ENCODE data around the gene DGKD.

Gene DGKD, protein sequence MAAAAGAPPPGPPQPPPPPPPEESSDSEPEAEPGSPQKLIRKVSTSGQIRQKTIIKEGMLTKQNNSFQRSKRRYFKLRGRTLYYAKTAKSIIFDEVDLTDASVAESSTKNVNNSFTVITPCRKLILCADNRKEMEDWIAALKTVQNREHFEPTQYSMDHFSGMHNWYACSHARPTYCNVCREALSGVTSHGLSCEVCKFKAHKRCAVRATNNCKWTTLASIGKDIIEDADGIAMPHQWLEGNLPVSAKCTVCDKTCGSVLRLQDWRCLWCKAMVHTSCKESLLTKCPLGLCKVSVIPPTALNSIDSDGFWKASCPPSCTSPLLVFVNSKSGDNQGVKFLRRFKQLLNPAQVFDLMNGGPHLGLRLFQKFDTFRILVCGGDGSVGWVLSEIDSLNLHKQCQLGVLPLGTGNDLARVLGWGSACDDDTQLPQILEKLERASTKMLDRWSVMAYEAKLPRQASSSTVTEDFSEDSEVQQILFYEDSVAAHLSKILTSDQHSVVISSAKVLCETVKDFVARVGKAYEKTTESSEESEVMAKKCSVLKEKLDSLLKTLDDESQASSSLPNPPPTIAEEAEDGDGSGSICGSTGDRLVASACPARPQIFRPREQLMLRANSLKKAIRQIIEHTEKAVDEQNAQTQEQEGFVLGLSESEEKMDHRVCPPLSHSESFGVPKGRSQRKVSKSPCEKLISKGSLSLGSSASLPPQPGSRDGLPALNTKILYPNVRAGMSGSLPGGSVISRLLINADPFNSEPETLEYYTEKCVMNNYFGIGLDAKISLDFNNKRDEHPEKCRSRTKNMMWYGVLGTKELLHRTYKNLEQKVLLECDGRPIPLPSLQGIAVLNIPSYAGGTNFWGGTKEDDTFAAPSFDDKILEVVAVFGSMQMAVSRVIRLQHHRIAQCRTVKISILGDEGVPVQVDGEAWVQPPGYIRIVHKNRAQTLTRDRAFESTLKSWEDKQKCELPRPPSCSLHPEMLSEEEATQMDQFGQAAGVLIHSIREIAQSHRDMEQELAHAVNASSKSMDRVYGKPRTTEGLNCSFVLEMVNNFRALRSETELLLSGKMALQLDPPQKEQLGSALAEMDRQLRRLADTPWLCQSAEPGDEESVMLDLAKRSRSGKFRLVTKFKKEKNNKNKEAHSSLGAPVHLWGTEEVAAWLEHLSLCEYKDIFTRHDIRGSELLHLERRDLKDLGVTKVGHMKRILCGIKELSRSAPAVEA

DNA sequence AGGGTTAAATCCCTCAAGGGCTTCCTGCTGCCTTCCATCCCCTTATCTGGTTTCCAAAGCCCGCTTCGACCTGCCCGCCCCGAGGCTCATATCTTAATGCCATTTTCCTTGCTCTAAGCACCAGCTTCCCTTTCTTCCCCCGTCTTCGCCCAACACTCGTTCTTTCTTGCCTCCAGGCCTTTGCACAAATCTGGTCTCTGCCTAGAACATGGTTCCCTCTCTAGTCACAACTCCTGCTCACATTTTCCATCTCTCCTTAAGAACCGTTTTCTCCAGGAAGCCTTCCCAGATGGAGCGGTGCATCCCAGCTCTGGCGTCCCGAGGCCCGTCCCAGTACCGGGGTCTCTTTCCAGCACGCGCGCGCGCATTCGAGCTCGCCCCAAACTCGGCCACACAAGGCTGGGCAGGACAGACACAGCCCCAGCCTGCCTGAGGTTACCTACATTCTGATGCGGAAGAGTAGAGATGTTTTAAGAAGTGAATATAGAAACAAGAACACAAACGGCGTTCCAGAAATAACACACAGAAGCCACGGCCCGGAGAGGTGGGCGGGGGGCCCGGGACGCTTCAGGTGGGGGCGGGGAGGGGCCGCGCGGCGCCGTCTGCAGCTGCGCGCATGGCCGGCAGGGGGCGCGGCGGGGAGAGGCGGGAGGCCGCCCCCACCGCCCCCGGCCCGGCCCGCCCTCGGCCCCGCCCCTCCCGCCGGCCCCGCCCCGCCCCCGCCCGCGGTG is at the start of gene DGKD:
Gene DGKD, plus strand, starts transcription at position 726 of the 731 bp plus-strand sequence. CDS start 25 bp downstream, outside the sequence.
- Histone ChIP-seq H3K4me1 (ENCODE audit: control insufficient read depth in 1 of 2, insufficient read depth in 1 of 2, low read depth in 1 of 2, low read length in 1 of 2) (peaks cover 73 to 78% of the 10 kb centered on the region in 2 experiments), H3K27me3 (no peaks in the 10 kb centered on the region), H3K9me3 (no peaks in the 10 kb centered on the region), H3K4me3 (ENCODE audit: low read depth in 1 of 2, low read length in 1 of 2) (peak within 1 kb of the TSS; percentile 88 to 94), H3K36me3 (no peaks in the 10 kb centered on the region), H3K27ac (peak within 1 kb of the TSS; percentile 88)
- TF ChIP-seq, protein P1, sequence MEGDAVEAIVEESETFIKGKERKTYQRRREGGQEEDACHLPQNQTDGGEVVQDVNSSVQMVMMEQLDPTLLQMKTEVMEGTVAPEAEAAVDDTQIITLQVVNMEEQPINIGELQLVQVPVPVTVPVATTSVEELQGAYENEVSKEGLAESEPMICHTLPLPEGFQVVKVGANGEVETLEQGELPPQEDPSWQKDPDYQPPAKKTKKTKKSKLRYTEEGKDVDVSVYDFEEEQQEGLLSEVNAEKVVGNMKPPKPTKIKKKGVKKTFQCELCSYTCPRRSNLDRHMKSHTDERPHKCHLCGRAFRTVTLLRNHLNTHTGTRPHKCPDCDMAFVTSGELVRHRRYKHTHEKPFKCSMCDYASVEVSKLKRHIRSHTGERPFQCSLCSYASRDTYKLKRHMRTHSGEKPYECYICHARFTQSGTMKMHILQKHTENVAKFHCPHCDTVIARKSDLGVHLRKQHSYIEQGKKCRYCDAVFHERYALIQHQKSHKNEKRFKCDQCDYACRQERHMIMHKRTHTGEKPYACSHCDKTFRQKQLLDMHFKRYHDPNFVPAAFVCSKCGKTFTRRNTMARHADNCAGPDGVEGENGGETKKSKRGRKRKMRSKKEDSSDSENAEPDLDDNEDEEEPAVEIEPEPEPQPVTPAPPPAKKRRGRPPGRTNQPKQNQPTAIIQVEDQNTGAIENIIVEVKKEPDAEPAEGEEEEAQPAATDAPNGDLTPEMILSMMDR (IDR thresholded peaks at IDR 0.05), result peak; percentile 93

- peaks cover 6 to 8% of the 10 kb centered on the region in 2 experiments for H3K4me1 ChIP-seq (ENCODE audit: control insufficient read depth in 1 of 2, insufficient read depth in 1 of 2, low read depth in 1 of 2, low read length in 1 of 2)
- TF ChIP-seq, protein P1 (IDR thresholded peaks at IDR 0.05), result no peak
- no peaks in the 10 kb centered on the region for H3K36me3 ChIP-seq
- H3K4me3 ChIP-seq (ENCODE audit: low read depth in 1 of 2, low read length in 1 of 2), result no peak within 1 kb of the TSS
- H3K27me3 ChIP-seq, result no peaks in the 10 kb centered on the region
- no peak within 1 kb of the TSS for H3K27ac ChIP-seq
- H3K9me3 ChIP-seq, result no peaks in the 10 kb centered on the region
These were observed 46.7 kb upstream of the DGKD start, which contains the start of gene SAG for GRCh38 chr2:233307565-233307964. Gene SAG, plus strand, starts transcription at chr2:233307816. Its CDS starts 1,374 bp downstream, at chr2:233309190.

- H3K4me3 ChIP-seq (ENCODE audit: low read depth in 1 of 2, low read length in 1 of 2), result no peak overlapping the region
- TF ChIP-seq, protein P1 (IDR thresholded peaks at IDR 0.05), result no peak
- no peak overlapping the region for H3K27ac ChIP-seq
- no peaks in the 10 kb centered on the region for H3K9me3 ChIP-seq
- no peaks in the 10 kb centered on the region for H3K27me3 ChIP-seq
- H3K36me3 ChIP-seq, result no peaks in the 10 kb centered on the region
- H3K4me1 ChIP-seq (ENCODE audit: control insufficient read depth in 1 of 2, insufficient read depth in 1 of 2, low read depth in 1 of 2, low read length in 1 of 2), result peaks cover 6 to 8% of the 10 kb centered on the region in 2 experiments
These were observed 42.9 kb upstream of the DGKD start for GRCh38 chr2:233311241-233311926.

DNA sequence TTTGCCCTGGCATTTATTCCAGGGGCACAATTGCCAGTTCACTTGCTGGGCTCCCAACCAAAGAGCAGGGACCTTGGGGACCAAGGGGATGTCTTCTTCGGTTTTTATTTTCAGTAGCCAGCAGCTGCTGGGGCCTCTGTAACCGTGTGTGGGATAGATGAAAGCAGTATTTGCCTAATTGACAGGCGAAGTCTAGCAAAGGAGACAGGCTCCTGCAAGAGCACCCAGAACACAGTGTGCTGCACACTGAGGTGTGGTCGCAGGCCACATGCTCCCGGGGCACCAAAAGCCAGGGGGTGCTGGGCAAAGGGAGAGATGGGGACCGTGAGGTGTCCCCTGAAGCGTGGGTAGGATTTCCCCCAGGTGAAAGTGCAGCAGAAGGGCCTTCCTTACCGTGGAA is 41.4 kb upstream of the DGKD start:
- H3K36me3 ChIP-seq, result no peaks in the 10 kb centered on the region
- no peaks in the 10 kb centered on the region for H3K9me3 ChIP-seq
- no peak overlapping the region for H3K4me3 ChIP-seq (ENCODE audit: low read depth in 1 of 2, low read length in 1 of 2)
- no peaks in the 10 kb centered on the region for H3K27me3 ChIP-seq
- H3K4me1 ChIP-seq (ENCODE audit: control insufficient read depth in 1 of 2, insufficient read depth in 1 of 2, low read depth in 1 of 2, low read length in 1 of 2), result peaks cover 6 to 18% of the 10 kb centered on the region in 2 experiments
- TF ChIP-seq, protein P1 (IDR thresholded peaks at IDR 0.05), result no peak
- H3K27ac ChIP-seq, result no peak overlapping the region
